Measurements from ENCODE around the gene ARPP21.

- TF ChIP-seq CTCF (IDR thresholded peaks at IDR 0.05) (no peak), POLR2A (IDR thresholded peaks at IDR 0.05; ENCODE audit: low read depth) (no peak)
Measured at GRCh38 chr3:35690271-35690670, 50.9 kb downstream of the ARPP21 start.
